ENCODE results near the gene PTH2.
A peak's percentile ranks its signal among the peaks of the same experiment; 100 is the strongest.

The PTH2 gene

DNA sequence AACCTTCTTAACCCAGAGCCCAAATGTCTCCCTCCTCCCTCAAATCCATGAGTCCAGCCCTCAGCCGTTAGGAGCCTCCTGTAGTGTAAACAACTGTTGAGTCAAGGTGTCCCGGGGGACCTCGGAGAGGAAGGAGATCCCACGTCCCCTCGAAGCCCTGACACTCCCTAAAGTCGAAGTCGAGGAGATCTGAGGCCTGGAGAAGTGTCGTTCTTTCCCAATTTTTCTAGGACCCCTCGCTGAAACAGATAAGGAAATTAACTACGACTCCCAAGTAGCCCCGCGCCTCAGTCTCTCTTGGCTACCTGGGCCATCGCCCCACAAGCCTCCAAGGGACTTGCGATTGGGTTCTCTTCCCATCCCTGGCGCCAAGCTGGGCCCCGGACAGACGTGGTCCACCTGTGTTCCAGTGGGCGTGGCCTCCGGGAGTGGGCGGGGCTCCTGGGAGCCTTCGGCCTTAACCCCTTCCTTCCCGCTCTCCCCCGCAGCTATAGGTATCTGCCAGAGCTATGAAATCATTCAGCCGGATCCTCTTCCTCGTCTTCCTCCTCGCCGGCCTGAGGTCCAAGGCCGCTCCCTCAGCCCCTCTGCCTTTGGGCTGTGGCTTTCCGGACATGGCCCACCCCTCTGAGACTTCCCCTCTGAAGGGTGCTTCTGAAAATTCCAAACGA lies 2.8 kb upstream of the PTH2 start:
- H3K4me3 ChIP-seq (ENCODE audit: control insufficient read depth, low read depth, low read length) = no peak overlapping the region
- TF ChIP-seq CTCF (IDR thresholded peaks at IDR 0.05; ENCODE audit: control insufficient read depth, insufficient read depth, low read depth, low read length, missing control alignments) = no peak
- DNase-seq (ENCODE audit: low read depth) = no peak

- TF ChIP-seq CTCF (IDR thresholded peaks at IDR 0.05; ENCODE audit: control insufficient read depth, insufficient read depth, low read depth, low read length, missing control alignments) = no peak
- DNase-seq (ENCODE audit: low read depth) = no peak
- H3K4me3 ChIP-seq (ENCODE audit: control insufficient read depth, low read depth, low read length) = no peak within 1 kb of the TSS
Observed at GRCh38 chr19:49425178-49425577, 1.9 kb upstream of the PTH2 start, which contains the start of gene GFY. TSS of gene GFY (plus strand) at chr19:49425388. CDS start at chr19:49426431, 1,043 bp downstream.

GRCh38 chr19:49423985-49424303 lies 703 bp upstream of the PTH2 start:
- H3K4me3 ChIP-seq (ENCODE audit: control insufficient read depth, low read depth, low read length) = no peak overlapping the region
- no peak for DNase-seq (ENCODE audit: low read depth)
- no peak for TF ChIP-seq CTCF (IDR thresholded peaks at IDR 0.05; ENCODE audit: control insufficient read depth, insufficient read depth, low read depth, low read length, missing control alignments)

GRCh38 chr19:49422407-49423070 lies 702 bp downstream of the PTH2 start:
- H3K4me3 ChIP-seq (ENCODE audit: control insufficient read depth, low read depth, low read length) = no peak overlapping the region
- no peak for DNase-seq (ENCODE audit: low read depth)

DNA sequence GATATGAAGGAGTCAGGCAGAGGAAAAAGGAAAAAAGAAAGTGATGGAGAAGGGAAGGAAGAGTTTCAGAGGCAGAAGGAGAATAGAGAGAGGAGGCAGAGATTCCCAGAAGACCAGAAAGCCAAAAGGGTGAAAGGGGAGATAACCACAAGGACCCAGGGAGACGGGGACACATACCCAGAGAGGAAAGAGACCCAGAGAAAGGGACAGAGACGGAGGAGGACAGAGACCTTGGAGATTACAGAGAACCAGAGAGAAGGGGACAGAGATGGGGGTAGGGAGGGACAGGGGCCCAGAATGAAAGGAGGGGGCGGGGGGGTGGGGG lies 1.4 kb downstream of the PTH2 start:
- TF ChIP-seq CTCF (IDR thresholded peaks at IDR 0.05; ENCODE audit: control insufficient read depth, insufficient read depth, low read depth, low read length, missing control alignments) = no peak
- DNase-seq (ENCODE audit: low read depth) = no peak
- H3K4me3 ChIP-seq (ENCODE audit: control insufficient read depth, low read depth, low read length) = no peak overlapping the region

More at GRCh38 chr19:49422407-49423070, 702 bp downstream of the PTH2 start:
- peak; percentile 22 for TF ChIP-seq CTCF (IDR thresholded peaks at IDR 0.05; ENCODE audit: control insufficient read depth, insufficient read depth, low read depth, low read length, missing control alignments)

DNA sequence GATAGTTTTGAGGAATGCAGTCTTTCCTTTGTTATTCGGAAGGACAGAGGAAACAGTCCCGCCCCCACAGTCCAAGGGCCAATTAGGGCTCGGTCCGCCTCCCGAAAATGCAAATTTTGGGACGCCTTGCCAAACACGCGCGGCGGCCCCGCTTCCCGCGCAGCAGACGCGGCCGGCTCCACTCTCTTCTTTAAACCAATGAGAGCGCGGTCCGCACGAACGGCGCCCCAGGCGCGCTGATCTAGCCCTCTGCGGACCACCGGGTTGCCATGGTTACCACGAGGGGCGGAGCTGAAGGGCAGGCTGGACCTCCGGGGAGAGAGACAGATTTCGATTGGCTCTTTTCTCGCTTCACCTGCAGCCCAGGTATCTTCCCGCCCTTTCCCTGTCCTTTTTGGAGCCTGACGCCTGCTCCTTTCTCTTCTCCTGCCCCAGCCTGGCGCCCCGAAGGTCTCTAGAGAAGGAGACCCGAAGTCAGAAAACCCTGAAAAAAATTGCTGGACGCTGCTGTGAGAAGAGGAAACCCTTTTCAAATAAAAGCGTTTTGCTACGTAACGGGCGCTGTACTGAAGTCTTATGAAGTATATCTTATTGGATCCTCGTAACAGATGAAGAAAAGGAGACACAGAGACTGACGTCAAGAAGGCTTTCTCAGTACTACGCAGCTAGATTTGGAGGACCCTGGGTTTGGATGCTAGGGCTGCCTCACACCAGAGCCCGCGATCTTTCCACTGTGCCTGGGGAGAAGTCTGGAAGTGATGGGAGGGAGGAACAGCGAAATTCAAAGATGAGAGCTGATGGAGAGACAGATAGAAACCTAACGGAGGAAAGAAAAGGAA lies 2.0 kb downstream of the PTH2 start:
- no peak for TF ChIP-seq CTCF (IDR thresholded peaks at IDR 0.05; ENCODE audit: control insufficient read depth, insufficient read depth, low read depth, low read length, missing control alignments)
- no peak overlapping the region for H3K4me3 ChIP-seq (ENCODE audit: control insufficient read depth, low read depth, low read length)
- DNase-seq (ENCODE audit: low read depth) = no peak
